ENCODE data around the gene LPP.

DNA sequence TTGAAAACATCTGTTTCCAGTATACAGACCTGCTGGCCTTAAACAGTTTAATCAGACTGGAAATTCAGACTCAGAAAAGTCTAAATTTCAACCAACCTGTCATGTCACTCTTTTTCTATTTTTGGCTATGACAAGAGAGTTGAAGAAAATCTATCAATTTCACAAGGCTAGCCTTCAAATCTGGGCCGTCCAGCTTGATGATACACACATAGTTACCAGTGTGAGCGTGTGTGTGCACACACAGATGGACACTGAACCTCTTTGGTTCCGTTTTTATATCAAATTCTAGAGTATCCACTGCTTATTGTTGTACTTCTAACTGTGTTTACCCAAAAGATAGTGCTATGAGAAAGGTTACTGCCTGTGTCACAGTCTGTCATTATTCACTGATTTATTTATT lies 368.2 kb downstream of the LPP start:
- TF ChIP-seq CTCF (IDR thresholded peaks at IDR 0.05) (no peak), POLR2A (IDR thresholded peaks at IDR 0.05) (no peak)

All from Peyer's patch (tissue), 4 donors.